ENCODE measurements around the gene UCN2. TPM values are rescaled to one million over a fixed set of nuclear protein-coding genes. Genes with fewer than 3 reads are reported as not detected.
"Not testable (repeated sequence)": the region's sequence is repeated elsewhere in the genome, so short reads cannot be mapped to it uniquely, and the experiment has no call there.

UCN2 gene
- total RNA-seq, 2 donors from 2014 or later, result not detected

GRCh38 chr3:48548729-48549705, 14.6 kb downstream of the UCN2 start:
- Mint-ChIP-seq H3K27me3 (no peaks in the 10 kb centered on the region), H3K27ac (no peak overlapping the region), H3K4me1 (ENCODE audit: low read depth in 2 of 2) (no peaks in the 10 kb centered on the region), H3K9me3 (no peaks in the 10 kb centered on the region), H3K36me3 (no peaks in the 10 kb centered on the region), H3K4me3 (no peak overlapping the region)
- DNase-seq (ENCODE audit: low spot score), result peak; percentile 84
- ATAC-seq, result peak; percentile 87

- Mint-ChIP-seq H3K27ac (no peak overlapping the region), H3K27me3 (peaks cover 0 to 2% of the 10 kb centered on the region in 2 donors), H3K4me1 (ENCODE audit: low read depth in 2 of 2) (no peaks in the 10 kb centered on the region), H3K4me3 (no peak overlapping the region), H3K36me3 (no peaks in the 10 kb centered on the region), H3K9me3 (no peaks in the 10 kb centered on the region)
- DNase-seq (ENCODE audit: low spot score), result no peak
- ATAC-seq, result no peak
Measured at GRCh38 chr3:48548126-48548525, 15.5 kb downstream of the UCN2 start.

- DNase-seq (ENCODE audit: low spot score) (no peak), ATAC-seq (no peak)
- H3K27ac Mint-ChIP-seq, result no peak overlapping the region
- H3K36me3 Mint-ChIP-seq, result no peaks in the 10 kb centered on the region
- no peaks in the 10 kb centered on the region for H3K4me1 Mint-ChIP-seq (ENCODE audit: low read depth in 2 of 2)
- no peaks in the 10 kb centered on the region for H3K9me3 Mint-ChIP-seq
- no peak overlapping the region for H3K4me3 Mint-ChIP-seq
- H3K27me3 Mint-ChIP-seq, result peaks cover 0 to 2% of the 10 kb centered on the region in 2 donors
Measured at GRCh38 chr3:48546203-48546829, 17.3 kb downstream of the UCN2 start.

- Mint-ChIP-seq H3K27me3 (peaks cover 0 to 2% of the 10 kb centered on the region in 2 donors), H3K27ac (no peak overlapping the region), H3K4me3 (no peak overlapping the region), H3K36me3 (no peaks in the 10 kb centered on the region), H3K4me1 (ENCODE audit: low read depth in 2 of 2) (no peaks in the 10 kb centered on the region), H3K9me3 (no peaks in the 10 kb centered on the region)
- DNase-seq (ENCODE audit: low spot score) (no peak), ATAC-seq (no peak)
Measured at GRCh38 chr3:48544141-48544540, 19.4 kb downstream of the UCN2 start.

- ATAC-seq (peak in 1 of 2 donors; percentile 48), DNase-seq (ENCODE audit: low spot score) (no peak)
- H3K4me1 Mint-ChIP-seq (ENCODE audit: low read depth in 2 of 2), result no peaks in the 10 kb centered on the region
- H3K27me3 Mint-ChIP-seq, result peaks cover 0 to 2% of the 10 kb centered on the region in 2 donors
- no peak overlapping the region for H3K4me3 Mint-ChIP-seq
- H3K9me3 Mint-ChIP-seq, result no peaks in the 10 kb centered on the region
- no peaks in the 10 kb centered on the region for H3K36me3 Mint-ChIP-seq
- no peak overlapping the region for H3K27ac Mint-ChIP-seq
Measured at GRCh38 chr3:48543271-48543866, 20.2 kb downstream of the UCN2 start.

GRCh38 chr3:48538451-48538850, 25.1 kb downstream of the UCN2 start:
- H3K27ac Mint-ChIP-seq, result no peak overlapping the region
- no peaks in the 10 kb centered on the region for H3K27me3 Mint-ChIP-seq
- H3K4me1 Mint-ChIP-seq (ENCODE audit: low read depth in 2 of 2), result no peaks in the 10 kb centered on the region
- DNase-seq (ENCODE audit: low spot score) (no peak), ATAC-seq (no peak)
- no peaks in the 10 kb centered on the region for H3K9me3 Mint-ChIP-seq
- no peak overlapping the region for H3K4me3 Mint-ChIP-seq
- H3K36me3 Mint-ChIP-seq, result no peaks in the 10 kb centered on the region

- no peaks in the 10 kb centered on the region for H3K36me3 Mint-ChIP-seq
- ATAC-seq (no peak), DNase-seq (ENCODE audit: low spot score) (no peak)
- no peaks in the 10 kb centered on the region for H3K4me1 Mint-ChIP-seq (ENCODE audit: low read depth in 2 of 2)
- H3K9me3 Mint-ChIP-seq, result no peaks in the 10 kb centered on the region
- no peak overlapping the region for H3K27ac Mint-ChIP-seq
- H3K4me3 Mint-ChIP-seq, result no peak overlapping the region
- H3K27me3 Mint-ChIP-seq, result no peaks in the 10 kb centered on the region
Measured at GRCh38 chr3:48536785-48537184, 26.8 kb downstream of the UCN2 start.

- no peak overlapping the region for H3K4me3 Mint-ChIP-seq
- DNase-seq (ENCODE audit: low spot score) (no peak), ATAC-seq (peak in 1 of 2 donors; percentile 29)
- no peaks in the 10 kb centered on the region for H3K4me1 Mint-ChIP-seq (ENCODE audit: low read depth in 2 of 2)
- H3K27ac Mint-ChIP-seq, result no peak overlapping the region
- no peaks in the 10 kb centered on the region for H3K9me3 Mint-ChIP-seq
- H3K27me3 Mint-ChIP-seq, result no peaks in the 10 kb centered on the region
- no peaks in the 10 kb centered on the region for H3K36me3 Mint-ChIP-seq
Measured at GRCh38 chr3:48536116-48536515, 27.5 kb downstream of the UCN2 start.

- ATAC-seq (peak in 1 of 2 donors; percentile 54), DNase-seq (ENCODE audit: low spot score) (no peak)
- Mint-ChIP-seq H3K4me1 (ENCODE audit: low read depth in 2 of 2) (no peaks in the 10 kb centered on the region), H3K27ac (no peak overlapping the region), H3K4me3 (no peak overlapping the region), H3K9me3 (no peaks in the 10 kb centered on the region), H3K27me3 (no peaks in the 10 kb centered on the region), H3K36me3 (no peaks in the 10 kb centered on the region)
Measured at GRCh38 chr3:48535578-48535977, 28.0 kb downstream of the UCN2 start.

GRCh38 chr3:48532977-48533337, 30.6 kb downstream of the UCN2 start:
- no peak for DNase-seq (ENCODE audit: low spot score)
- H3K27me3 Mint-ChIP-seq, result no peaks in the 10 kb centered on the region
- no peaks in the 10 kb centered on the region for H3K9me3 Mint-ChIP-seq
- no peak overlapping the region for H3K4me3 Mint-ChIP-seq
- no peaks in the 10 kb centered on the region for H3K36me3 Mint-ChIP-seq
- H3K4me1 Mint-ChIP-seq (ENCODE audit: low read depth in 2 of 2), result no peaks in the 10 kb centered on the region
- ATAC-seq, result no peak
- no peak overlapping the region for H3K27ac Mint-ChIP-seq

GRCh38 chr3:48532271-48532976, 31.2 kb downstream of the UCN2 start:
- H3K27me3 Mint-ChIP-seq, result no peaks in the 10 kb centered on the region
- no peaks in the 10 kb centered on the region for H3K9me3 Mint-ChIP-seq
- H3K4me3 Mint-ChIP-seq, result no peak overlapping the region
- ATAC-seq (no peak), DNase-seq (ENCODE audit: low spot score) (no peak)
- H3K4me1 Mint-ChIP-seq (ENCODE audit: low read depth in 2 of 2), result no peaks in the 10 kb centered on the region
- H3K36me3 Mint-ChIP-seq, result no peaks in the 10 kb centered on the region
- no peak overlapping the region for H3K27ac Mint-ChIP-seq

GRCh38 chr3:48530701-48531100, 32.9 kb downstream of the UCN2 start:
- H3K27ac Mint-ChIP-seq; H3K9me3 Mint-ChIP-seq; DNase-seq (ENCODE audit: low spot score); H3K27me3 Mint-ChIP-seq; H3K4me1 Mint-ChIP-seq (ENCODE audit: low read depth in 2 of 2); H3K36me3 Mint-ChIP-seq; H3K4me3 Mint-ChIP-seq; ATAC-seq: not testable (repeated sequence)

- no peaks in the 10 kb centered on the region for H3K27me3 Mint-ChIP-seq
- no peak overlapping the region for H3K27ac Mint-ChIP-seq
- H3K4me1 Mint-ChIP-seq (ENCODE audit: low read depth in 2 of 2), result no peaks in the 10 kb centered on the region
- DNase-seq (ENCODE audit: low spot score) (no peak), ATAC-seq (no peak)
- H3K4me3 Mint-ChIP-seq, result no peak overlapping the region
- no peaks in the 10 kb centered on the region for H3K9me3 Mint-ChIP-seq
- no peaks in the 10 kb centered on the region for H3K36me3 Mint-ChIP-seq
Measured at GRCh38 chr3:48528754-48529153, 34.8 kb downstream of the UCN2 start.
